K562 (cell line): ENCODE data around the gene HLCS. TPM values are rescaled to one million over a fixed set of nuclear protein-coding genes. Genes with fewer than 3 reads are reported as not detected.

ENCODE experiments used
- ATAC-seq: fragments of 200-7000 bp; cut with Tn5 transposase; 3 replicates; pipeline ENCODE4 v1.9.1; 2020; ENCODE audit warnings: moderate library complexity
- BruUV-seq: library from RNA; stranded (reverse); fragments of 400-500 nt; replicated peaks from 2 replicates; lab custom pipeline; 2021; lab: Mats Ljungman, UMichigan
- CTCF ChIA-PET: fragments of 300-600 bp; formaldehyde crosslinking; extraction: SDS; loops from one replicate; lab custom pipeline; 2021; ENCODE audit warnings: low intra/inter-chr PET ratio; lab: Yijun Ruan, JAX
- POLR2A ChIA-PET: fragments of 300-600, 350-650 bp; sonication (Branson Sonifier 250); formaldehyde crosslinking; extraction: SDS; loops from one replicate; lab custom pipeline; 2021; ENCODE audit warnings: antibody characterized with exemption, inconsistent platforms; lab: Yijun Ruan, JAX
- DNase-seq, 4 experiments: peaks; one replicate each; pipeline versions ENCODE4 v3.0.0 to v3.0.0-alpha.2; 2011 to 2018; ENCODE audit warnings: low spot score in 3 of 4, mixed read lengths in 3 of 4; ENCODE audit errors: extremely low read depth in 1 of 4
- FAIRE-seq: peaks from 2 replicates; lab custom pipeline; 2011; peaks lifted over from hg19 to GRCh38; lab: Jason Lieb, UNC
- H2AFZ ChIP-seq: 2 replicates; pipeline ENCODE4 v1.6.0; 2011; ENCODE audit warnings: low read depth, low read length, control low read depth, inconsistent platforms
- H3K27ac ChIP-seq: fragments of 200-600 bp; 3 replicates; pipeline ENCODE4 v1.8.0; 2011; ENCODE audit warnings: low read depth, mild to moderate bottlenecking, control low read depth, inconsistent platforms, low read length, moderate library complexity, mixed read lengths; ENCODE audit errors: extremely low read depth
- H3K27me3 ChIP-seq, 2 experiments: fragments of 300-600 bp in 1 of 2; 2 replicates in 1 of 2; 3 replicates in 1 of 2; pipeline versions ENCODE4 v1.6.0 to v1.8.0; 2011; ENCODE audit warnings: inconsistent platforms in 2 of 2, low read length in 2 of 2, mild to moderate bottlenecking in 1 of 2, mixed read lengths in 1 of 2, moderate library complexity in 1 of 2; ENCODE audit not compliant: control insufficient read depth in 2 of 2, insufficient read depth in 2 of 2
- H3K36me3 ChIP-seq: fragments of 300-600 bp; 3 replicates; pipeline ENCODE4 v1.8.0; 2011; ENCODE audit warnings: mild to moderate bottlenecking, low read length, inconsistent platforms; ENCODE audit not compliant: control insufficient read depth, insufficient read depth
- H3K4me1 ChIP-seq, 2 experiments: fragments of 200-600 bp in 1 of 2; replicated peaks in 1 of 2; 2 replicates in 1 of 2; 3 replicates in 1 of 2; pipeline versions ENCODE4 v1.5.1 to v1.8.0; 2011; ENCODE audit warnings: inconsistent platforms in 2 of 2, low read length in 2 of 2, mild to moderate bottlenecking in 1 of 2, mixed read lengths in 1 of 2, moderate library complexity in 1 of 2; ENCODE audit not compliant: control insufficient read depth in 2 of 2, insufficient read depth in 2 of 2
- H3K4me2 ChIP-seq: 2 replicates; pipeline ENCODE4 v1.6.1; 2011; ENCODE audit warnings: low read length, control low read depth, inconsistent platforms, mixed read lengths; ENCODE audit not compliant: insufficient read depth
- H3K4me3 ChIP-seq: fragments of 200-600 bp; sonication (generic), shearing (Covaris generic); 2 replicates; pipeline ENCODE4 v1.5.1; 2016; ENCODE audit warnings: control low read depth, inconsistent platforms
- H3K79me2 ChIP-seq: fragments of 200-600 bp; 3 replicates; pipeline ENCODE4 v1.8.0; 2011; ENCODE audit warnings: low read length, inconsistent platforms; ENCODE audit not compliant: control insufficient read depth, insufficient read depth
- H3K9ac ChIP-seq, 2 experiments: 2 replicates each; pipeline versions ENCODE4 v1.6.0 to v1.6.1; 2011; ENCODE audit warnings: low read depth in 2 of 2, low read length in 2 of 2, control low read depth in 1 of 2, inconsistent platforms in 1 of 2, mild to moderate bottlenecking in 1 of 2, mixed read lengths in 1 of 2; ENCODE audit not compliant: insufficient read depth in 1 of 2
- H3K9me1 ChIP-seq: one replicate; pipeline ENCODE4 v1.6.0; 2011; ENCODE audit warnings: inconsistent platforms, mild to moderate bottlenecking, low read length, moderate library complexity; ENCODE audit not compliant: control insufficient read depth, insufficient read depth
- H3K9me3 ChIP-seq: replicated peaks from 2 replicates; pipeline ENCODE4 v1.5.1; 2011; ENCODE audit warnings: low read depth, low read length, inconsistent platforms; ENCODE audit not compliant: control insufficient read depth, insufficient read depth
- H4K20me1 ChIP-seq: replicated peaks from 2 replicates; pipeline ENCODE4 v1.6.1; 2011; ENCODE audit warnings: low read length, inconsistent platforms, mixed read lengths; ENCODE audit not compliant: control insufficient read depth, insufficient read depth
- PURB ChIP-seq: sonication (generic); formaldehyde crosslinking; IDR thresholded peaks from 2 replicates; pipeline ENCODE4 v1.9.0; 2021; ENCODE audit warnings: low read depth, mild to moderate bottlenecking, missing genetic modification reagents
- SREBF1 ChIP-seq: fragments of 150-350 bp; IDR thresholded peaks from 2 replicates; pipeline ENCODE4 v1.6.1; 2014; ENCODE audit warnings: antibody characterized with exemption, low read depth, low read length, borderline replicate concordance
- ZNF57 ChIP-seq: fragments of 450-650 bp; formaldehyde crosslinking; IDR thresholded peaks from 2 replicates; pipeline ENCODE4 v1.4.0; 2020; ENCODE audit warnings: mild to moderate bottlenecking, moderate library complexity
- WGBS: fragments of 100-300 bp; shearing (Covaris generic); methylation state at CpG from one replicate; pipeline ENCODE4 v1.1.6; 2016; ENCODE audit warnings: low coverage, mixed read lengths; ENCODE audit not compliant: insufficient coverage; ENCODE audit errors: missing lambda C conversion rate; 5-methylcytosine and 5-hydroxymethylcytosine counted together
- in situ Hi-C: fragments of 300-500 bp; cut with MboI; formaldehyde crosslinking; loops from 4 replicates; pipeline ENCODE4 v1.15.0; 2018; ENCODE audit warnings: inconsistent platforms, mixed read lengths
- intact Hi-C: fragments of 100-400 bp; cut with micrococcal nuclease; formaldehyde crosslinking; loops from 2 replicates; pipeline ENCODE4 v1.14.2; 2022
- polyA plus RNA-seq, 8 experiments: library from polyadenylated mRNA; depleted of rRNA in 4 of 8; stranded (reverse) in 5 of 8; unstranded in 3 of 8; fragments of >200 nt; fragmentation: Nextera tagmentation in 2 of 8; fragmentation: Illumina TruSeq in 1 of 8; extraction: Ambion mirVana in 2 of 8; extraction: Trizol in 1 of 8; gene quantifications; 2 replicates each; pipeline versions ENCODE4 v1.2.1 to v1.2.3, GENCODE V29; 2011 to 2014; ENCODE audit warnings: inconsistent platforms in 1 of 8, missing spikeins in 1 of 8
- total RNA-seq, 7 experiments: library from RNA; depleted of rRNA in 6 of 7; stranded (reverse); fragments of >200 nt in 6 of 7; fragmentation: Illumina TruSeq in 2 of 7; extraction: Trizol in 2 of 7; gene quantifications; 2 replicates each; pipeline versions ENCODE4 v1.2.1 to v1.2.3, GENCODE V29; 2011 to 2021; ENCODE audit warnings: low replicate concordance in 1 of 7
- TF ChIP-seq, protein P1 (sequence below): fragments of 450-650 bp; IDR thresholded peaks from 2 replicates; pipeline ENCODE4 v1.7.1; 2018; ENCODE audit warnings: mild to moderate bottlenecking, low read depth; ENCODE audit not compliant: partially characterized antibody
- TF ChIP-seq, protein P2 (sequence below), 2 experiments: fragments of 450-650 bp; IDR thresholded peaks; 2 replicates each; pipeline ENCODE4 v1.6.1; 2016
- TF ChIP-seq, protein P3 (sequence below): sonication (generic); formaldehyde crosslinking; IDR thresholded peaks from 2 replicates; pipeline ENCODE4 v1.8.1; 2023; ENCODE audit warnings: mild to moderate bottlenecking, missing genetic modification reagents

HLCS gene
- total and polyA plus RNA-seq, 9 of the 15 experiments (the other 6 are each of a cell fraction or from before 2014, with no cell fraction given) = 3.0 to 21.5 (median 17.1) TPM

DNA sequence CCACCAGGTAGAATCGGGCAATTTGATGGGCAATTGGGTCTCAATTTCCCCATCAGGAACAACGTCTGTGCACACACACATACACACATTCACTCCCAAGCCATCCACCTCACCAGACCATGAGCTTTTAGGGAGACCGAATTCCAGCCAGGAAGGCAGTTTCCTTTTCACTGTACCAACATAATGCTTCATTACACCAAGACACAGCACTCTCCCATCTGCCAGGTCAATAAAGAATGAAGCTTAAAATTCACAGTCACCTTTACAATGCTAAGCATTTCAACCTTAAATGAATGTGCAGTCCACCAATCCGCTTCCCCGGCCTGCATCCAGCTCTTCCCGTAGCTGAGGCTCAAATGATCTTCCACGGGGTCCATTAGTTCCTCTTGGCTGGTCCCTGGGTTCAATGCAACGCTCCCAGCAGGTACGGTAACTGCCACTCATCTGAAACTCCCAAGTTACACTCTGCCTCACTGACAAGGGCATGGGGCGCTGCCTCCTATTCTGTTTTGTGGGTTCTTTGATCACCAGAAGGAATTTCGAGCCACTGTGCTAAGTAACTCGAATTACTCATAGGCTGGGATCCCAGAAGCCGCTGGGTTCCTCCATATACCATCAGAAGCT is 162.5 kb downstream of the HLCS start:
- in situ Hi-C loops = no loop called here
- no peak for TF ChIP-seq ZNF57 (CRISPR knock-in tag)
- TF ChIP-seq, protein P1, sequence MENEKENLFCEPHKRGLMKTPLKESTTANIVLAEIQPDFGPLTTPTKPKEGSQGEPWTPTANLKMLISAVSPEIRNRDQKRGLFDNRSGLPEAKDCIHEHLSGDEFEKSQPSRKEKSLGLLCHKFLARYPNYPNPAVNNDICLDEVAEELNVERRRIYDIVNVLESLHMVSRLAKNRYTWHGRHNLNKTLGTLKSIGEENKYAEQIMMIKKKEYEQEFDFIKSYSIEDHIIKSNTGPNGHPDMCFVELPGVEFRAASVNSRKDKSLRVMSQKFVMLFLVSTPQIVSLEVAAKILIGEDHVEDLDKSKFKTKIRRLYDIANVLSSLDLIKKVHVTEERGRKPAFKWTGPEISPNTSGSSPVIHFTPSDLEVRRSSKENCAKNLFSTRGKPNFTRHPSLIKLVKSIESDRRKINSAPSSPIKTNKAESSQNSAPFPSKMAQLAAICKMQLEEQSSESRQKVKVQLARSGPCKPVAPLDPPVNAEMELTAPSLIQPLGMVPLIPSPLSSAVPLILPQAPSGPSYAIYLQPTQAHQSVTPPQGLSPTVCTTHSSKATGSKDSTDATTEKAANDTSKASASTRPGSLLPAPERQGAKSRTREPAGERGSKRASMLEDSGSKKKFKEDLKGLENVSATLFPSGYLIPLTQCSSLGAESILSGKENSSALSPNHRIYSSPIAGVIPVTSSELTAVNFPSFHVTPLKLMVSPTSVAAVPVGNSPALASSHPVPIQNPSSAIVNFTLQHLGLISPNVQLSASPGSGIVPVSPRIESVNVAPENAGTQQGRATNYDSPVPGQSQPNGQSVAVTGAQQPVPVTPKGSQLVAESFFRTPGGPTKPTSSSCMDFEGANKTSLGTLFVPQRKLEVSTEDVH = no peak
- TF ChIP-seq, protein P2, sequence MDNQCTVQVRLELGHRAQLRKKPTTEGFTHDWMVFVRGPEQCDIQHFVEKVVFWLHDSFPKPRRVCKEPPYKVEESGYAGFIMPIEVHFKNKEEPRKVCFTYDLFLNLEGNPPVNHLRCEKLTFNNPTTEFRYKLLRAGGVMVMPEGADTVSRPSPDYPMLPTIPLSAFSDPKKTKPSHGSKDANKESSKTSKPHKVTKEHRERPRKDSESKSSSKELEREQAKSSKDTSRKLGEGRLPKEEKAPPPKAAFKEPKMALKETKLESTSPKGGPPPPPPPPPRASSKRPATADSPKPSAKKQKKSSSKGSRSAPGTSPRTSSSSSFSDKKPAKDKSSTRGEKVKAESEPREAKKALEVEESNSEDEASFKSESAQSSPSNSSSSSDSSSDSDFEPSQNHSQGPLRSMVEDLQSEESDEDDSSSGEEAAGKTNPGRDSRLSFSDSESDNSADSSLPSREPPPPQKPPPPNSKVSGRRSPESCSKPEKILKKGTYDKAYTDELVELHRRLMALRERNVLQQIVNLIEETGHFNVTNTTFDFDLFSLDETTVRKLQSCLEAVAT (IDR thresholded peaks at IDR 0.05) = no peak
- no peak for TF ChIP-seq SREBF1
- TF ChIP-seq PURB (CRISPR knock-in tag) = no peak
- TF ChIP-seq, protein P3, sequence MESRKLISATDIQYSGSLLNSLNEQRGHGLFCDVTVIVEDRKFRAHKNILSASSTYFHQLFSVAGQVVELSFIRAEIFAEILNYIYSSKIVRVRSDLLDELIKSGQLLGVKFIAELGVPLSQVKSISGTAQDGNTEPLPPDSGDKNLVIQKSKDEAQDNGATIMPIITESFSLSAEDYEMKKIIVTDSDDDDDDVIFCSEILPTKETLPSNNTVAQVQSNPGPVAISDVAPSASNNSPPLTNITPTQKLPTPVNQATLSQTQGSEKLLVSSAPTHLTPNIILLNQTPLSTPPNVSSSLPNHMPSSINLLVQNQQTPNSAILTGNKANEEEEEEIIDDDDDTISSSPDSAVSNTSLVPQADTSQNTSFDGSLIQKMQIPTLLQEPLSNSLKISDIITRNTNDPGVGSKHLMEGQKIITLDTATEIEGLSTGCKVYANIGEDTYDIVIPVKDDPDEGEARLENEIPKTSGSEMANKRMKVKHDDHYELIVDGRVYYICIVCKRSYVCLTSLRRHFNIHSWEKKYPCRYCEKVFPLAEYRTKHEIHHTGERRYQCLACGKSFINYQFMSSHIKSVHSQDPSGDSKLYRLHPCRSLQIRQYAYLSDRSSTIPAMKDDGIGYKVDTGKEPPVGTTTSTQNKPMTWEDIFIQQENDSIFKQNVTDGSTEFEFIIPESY (CRISPR knock-in tag) = no peak

More for the DNA sequence above, 162.5 kb downstream of the HLCS start:
- no peak overlapping the region for H3K4me3 ChIP-seq
- H4K20me1 ChIP-seq = no peaks in the 10 kb centered on the region; the same call in 1 of the 2 replicates
- BruUV-seq = no TSS peak
- ChIA-PET POLR2A (interaction anchor here (0.8 kb wide), 1 partner anchor 10 kb away, joined by 3 read pairs; no protein-coding TSS in a partner anchor), CTCF (no interaction called here)
- H2AFZ ChIP-seq = no peak overlapping the region
- peaks cover 3% of the 10 kb centered on the region for H3K9me1 ChIP-seq
- no peaks in the 10 kb centered on the region for H3K36me3 ChIP-seq
- no peaks in the 10 kb centered on the region for H3K9me3 ChIP-seq
- H3K9ac ChIP-seq = no peak overlapping the region
- no peak overlapping the region for H3K4me2 ChIP-seq
- WGBS = 39% methylated on average over 13 of the region's 13 CpGs
- H3K79me2 ChIP-seq = no peaks in the 10 kb centered on the region
- FAIRE-seq = no peak
- no peak for DNase-seq
- H3K27ac ChIP-seq = no peak overlapping the region
- no peaks in the 10 kb centered on the region for H3K27me3 ChIP-seq
- no peak for ATAC-seq
- H3K4me1 ChIP-seq = no peaks in the 10 kb centered on the region
- intact Hi-C loops = no loop called here
